ENCODE measurements around the gene KDM4B.

The KDM4B gene

DNA sequence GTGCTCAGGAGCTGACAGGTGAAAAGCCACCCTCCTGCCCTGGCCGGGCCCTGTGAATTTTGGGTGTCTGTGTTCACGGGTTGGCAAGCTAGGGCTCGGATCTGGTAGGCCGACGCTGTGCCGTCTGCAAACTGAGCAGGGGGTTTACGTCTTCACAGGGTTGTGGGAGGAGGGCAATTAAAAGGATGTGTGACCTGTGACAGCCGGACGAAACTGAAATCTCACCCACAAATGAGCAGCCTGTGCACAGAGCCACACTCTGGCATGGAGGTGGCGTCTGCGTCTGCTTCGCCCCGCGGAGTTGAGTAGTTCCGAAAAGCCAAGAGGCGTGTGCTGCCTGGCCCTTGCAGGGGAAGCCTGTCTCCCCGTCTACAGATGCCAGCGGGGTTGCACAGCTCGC lies 117.3 kb downstream of the KDM4B start:
- no peak for DNase-seq (ENCODE audit: low read depth in 1 of 2, low spot score in 1 of 2)

DNA sequence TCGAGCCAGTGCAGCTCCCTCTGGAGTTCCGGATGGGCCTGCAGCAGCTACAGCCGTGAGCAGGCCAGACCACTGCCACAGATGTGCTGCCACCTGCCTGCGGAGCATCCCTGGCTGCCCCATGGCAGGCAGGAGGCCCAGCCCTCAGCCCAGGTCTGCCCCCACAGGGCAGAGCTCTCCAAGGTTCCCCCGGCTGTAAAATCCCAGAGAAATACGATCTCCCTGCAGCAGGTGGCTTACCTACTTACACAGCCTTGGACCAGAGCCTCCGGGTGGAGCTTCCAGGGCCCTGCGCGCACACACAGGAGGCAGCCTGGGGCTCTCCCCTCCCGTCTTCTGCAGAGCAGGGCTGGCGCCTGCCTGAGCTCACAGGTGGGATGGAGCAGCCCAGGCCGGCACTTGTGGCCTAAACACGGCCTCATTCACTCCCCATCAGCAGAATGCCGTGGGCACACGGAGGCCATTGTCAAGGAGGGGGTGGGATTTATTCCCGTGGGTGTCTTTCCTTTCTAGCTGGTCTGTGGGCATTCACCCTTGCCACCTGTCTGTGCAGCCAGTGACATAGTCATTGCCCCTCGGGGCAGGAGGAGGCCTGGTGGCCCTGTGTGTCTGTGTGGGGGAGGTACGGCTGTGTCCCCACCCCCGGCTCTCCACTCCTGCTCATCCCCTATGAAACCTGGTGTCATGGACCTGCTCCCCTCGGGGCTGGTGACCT lies 118.0 kb downstream of the KDM4B start:
- DNase-seq (ENCODE audit: low read depth in 1 of 2, low spot score in 1 of 2), result no peak

DNA sequence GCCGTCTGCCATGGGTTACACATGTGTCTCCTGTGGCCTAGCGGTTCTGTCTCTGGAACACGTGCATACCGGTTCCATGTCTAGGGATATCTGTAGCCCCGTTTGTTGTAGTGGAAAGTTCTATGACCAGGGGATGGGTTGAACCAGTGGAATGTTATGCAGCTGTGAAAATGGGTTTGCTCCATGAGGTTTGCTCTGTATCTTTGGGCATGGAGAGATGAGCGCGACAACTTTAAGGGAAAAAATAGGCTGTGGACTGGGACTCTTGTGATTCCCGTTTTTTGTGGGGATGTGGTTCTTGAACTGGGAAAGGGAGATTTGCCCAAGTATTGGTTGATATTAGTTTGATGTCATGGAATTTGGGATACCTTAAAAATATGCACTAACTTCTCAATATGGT lies 120.4 kb downstream of the KDM4B start:
- no peak for DNase-seq (ENCODE audit: low read depth in 1 of 2, low spot score in 1 of 2)

- DNase-seq (ENCODE audit: low read depth in 1 of 2, low spot score in 1 of 2), result no peak
Measured at GRCh38 chr19:5090465-5091017, 121.6 kb downstream of the KDM4B start.

DNA sequence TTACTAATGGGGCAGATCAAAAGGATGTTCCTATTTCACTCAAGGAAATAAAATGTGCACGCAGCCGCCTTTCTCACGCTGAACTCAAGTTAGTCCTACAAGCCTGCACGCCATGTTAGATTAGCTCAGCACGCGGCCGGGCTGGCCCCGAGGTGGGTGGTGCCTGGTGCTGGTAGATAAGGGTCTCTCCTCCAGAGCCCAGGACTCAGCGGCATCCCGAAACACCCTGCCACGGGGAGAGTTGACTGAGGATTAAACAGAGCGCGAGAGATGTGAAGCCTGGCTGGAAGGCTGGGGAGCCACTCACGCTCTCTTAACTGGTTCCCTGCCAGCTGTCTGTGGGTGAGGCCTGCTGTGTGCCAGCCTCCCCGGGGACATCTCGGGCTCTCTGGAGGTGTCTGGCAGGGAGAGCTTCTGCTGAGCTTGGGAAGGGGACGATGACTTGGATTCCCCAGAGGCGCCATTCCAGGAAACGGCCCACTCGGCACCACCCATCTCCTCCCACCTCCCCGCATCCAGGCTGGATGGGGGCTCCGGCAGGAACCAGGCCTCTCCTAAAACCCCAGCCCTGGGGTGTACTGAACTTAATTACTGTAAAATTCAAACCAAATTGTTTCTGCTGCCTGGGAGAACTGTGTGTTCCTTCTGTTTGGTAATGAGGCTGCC lies 122.2 kb downstream of the KDM4B start:
- DNase-seq (ENCODE audit: low read depth in 1 of 2, low spot score in 1 of 2), result no peak

DNA sequence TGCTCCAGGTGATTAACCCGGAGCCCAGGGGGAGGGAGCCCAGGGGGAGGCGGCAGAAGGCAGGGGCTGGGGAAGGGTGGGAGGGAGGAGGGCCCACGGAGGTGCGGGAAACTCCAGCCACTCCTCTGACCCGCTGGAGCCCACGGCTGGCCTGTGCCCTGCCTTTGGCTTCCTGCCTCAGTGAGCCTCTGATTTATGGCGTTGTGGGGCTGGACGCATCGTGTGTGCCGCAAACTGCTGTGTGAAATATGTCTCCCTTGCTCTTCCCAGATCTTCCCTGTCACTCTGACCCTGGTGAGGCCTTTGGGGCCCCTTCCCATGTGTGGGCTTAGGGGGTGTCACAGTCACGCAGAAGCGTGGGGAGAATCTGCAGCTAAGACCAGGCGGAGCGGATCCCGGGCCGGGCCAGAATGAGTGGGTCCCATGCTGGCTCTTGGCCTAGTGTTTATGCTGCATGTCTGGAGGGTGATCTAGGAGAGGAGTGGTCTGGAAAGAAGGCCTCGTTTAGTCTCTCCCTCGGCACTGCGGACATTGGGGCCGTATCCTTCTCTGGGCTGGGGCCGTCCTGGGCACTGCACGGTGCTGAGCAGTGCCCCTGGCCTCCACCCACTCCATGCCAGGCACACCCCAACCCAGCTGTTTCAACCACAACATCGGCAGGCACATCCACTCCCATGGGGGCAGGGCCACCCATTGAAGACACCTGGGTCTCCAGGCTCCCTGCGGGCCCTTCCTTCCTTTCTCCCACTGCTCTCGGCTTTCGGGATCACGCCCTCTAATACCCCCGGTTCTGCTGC lies 123.0 kb downstream of the KDM4B start:
- DNase-seq (ENCODE audit: low read depth in 1 of 2, low spot score in 1 of 2), result no peak

DNA sequence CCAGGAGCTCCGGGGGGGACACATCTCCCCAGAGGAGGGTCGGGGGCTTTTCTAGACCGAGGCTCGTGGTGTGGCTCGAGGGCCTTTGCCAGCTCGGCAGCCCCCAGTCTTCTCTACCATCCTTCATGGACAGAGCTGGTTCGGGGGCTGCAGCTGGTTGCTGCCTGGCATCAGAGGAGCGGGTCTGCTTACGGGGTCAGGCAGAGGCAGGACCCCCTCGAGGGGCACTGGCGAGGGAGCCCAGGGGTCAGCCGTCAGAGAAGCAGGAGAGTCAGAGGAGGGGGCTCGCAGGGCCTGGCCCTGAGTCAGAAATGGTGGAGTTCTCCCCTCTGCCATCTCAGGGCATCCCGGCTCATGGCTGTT lies 123.5 kb downstream of the KDM4B start:
- DNase-seq (ENCODE audit: low read depth in 1 of 2, low spot score in 1 of 2), result no peak

- DNase-seq (ENCODE audit: low read depth in 1 of 2, low spot score in 1 of 2), result no peak
Measured at GRCh38 chr19:5093297-5093928, 124.5 kb downstream of the KDM4B start.

DNA sequence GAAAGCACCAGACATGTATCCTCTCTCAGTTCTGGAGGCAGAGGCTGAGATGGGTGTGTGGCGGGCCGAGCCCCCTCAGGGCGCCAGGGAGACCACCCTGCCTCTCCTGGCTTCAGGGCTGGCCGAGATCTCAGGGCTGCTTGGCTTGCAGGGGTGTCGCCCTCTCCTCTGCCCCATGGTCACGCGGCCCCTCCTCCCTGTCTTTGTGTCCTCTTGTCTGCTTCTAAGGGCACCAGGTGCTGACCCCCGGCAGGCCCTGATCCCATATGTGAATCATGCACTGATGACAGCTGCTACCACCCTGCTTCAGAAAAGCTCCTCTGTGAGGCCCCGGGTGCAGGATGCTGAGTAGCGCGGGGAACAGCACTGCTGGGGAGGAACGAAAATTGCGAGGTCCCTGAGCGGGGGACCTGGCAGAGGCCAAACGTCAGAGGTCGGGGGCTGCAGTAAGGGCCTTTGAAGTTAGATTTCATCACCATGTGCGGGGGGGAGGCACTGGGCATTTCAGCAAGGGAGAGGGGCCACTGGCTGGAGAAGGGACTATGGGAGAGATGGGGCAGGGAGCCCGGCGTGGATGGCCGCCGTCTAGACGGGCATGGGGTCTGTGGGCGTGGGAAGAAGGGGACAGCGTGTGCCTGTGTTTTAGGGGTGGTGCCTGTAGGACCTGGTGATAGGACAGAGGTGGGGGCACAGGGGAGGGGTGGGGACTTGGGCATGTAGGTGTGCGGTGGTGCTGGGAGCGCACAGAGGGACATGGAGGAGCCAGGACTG lies 125.2 kb downstream of the KDM4B start:
- no peak for DNase-seq (ENCODE audit: low read depth in 1 of 2, low spot score in 1 of 2)

- no peak for DNase-seq (ENCODE audit: low read depth in 1 of 2, low spot score in 1 of 2)
Measured at GRCh38 chr19:5094768-5095567, 126.1 kb downstream of the KDM4B start.

DNA sequence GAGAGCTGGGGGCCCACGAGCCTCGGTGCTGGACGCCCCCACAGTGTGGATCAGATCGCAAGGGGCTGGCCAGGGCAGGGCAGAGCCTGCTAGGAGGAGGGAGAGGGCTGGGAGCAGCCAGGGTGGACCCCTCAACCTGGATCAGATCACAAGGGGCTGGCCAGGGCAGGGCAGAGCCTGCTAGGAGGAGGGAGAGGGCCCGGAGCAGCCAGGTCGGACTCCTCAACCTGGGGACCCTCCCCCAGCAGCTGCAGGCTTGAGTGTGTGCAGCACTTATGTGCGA lies 126.6 kb downstream of the KDM4B start:
- no peak for DNase-seq (ENCODE audit: low read depth in 1 of 2, low spot score in 1 of 2)

DNA sequence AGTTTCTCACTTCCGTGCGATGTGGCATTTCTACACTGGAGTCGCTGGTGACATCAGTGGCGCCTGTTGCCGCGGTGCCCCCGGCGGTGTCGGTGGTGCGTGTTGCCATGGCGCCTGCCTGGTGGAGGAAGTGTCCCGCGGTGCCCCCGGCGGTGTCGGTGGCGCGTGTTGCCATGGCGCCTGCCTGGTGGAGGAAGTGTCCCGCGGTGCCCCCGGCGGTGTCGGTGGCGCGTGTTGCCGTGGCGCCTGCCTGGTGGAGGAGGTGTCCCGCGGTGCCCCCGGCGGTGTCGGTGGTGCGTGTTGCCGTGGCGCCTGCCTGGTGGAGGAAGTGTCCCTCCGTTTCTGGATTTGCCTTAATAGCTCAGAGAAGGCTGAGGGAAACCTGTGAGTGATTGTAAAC lies 127.6 kb downstream of the KDM4B start:
- DNase-seq (ENCODE audit: low read depth in 1 of 2, low spot score in 1 of 2), result no peak

DNA sequence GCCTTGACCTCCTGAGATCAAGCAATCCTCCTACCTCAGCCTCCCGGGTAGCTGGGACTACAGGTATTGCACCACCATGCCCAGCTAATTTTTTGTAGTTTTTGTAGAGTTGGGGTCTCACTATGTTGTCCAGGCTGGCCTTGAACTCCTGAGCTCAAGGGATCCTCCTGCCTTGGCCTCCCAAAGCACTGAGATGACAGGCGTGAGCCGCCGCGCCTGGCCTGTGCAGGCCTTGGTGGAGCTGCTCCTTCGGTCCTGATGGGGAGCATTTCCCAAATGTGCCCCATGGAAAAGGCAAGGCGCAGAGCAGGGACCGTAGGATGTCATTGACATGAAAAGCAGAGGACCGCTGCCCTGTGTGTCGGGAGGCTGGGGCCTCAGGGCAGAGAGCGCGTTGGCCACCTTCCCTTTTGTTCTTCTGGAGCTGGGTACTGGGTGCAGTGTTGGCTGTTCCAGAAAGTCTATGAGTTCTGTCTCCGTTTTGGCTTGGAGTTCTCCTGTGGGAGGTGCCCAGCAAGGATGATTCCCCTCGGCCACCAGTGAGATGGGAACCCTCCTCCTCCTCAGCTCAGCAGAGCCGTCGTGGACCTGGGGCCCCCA lies 128.5 kb downstream of the KDM4B start:
- no peak for DNase-seq (ENCODE audit: low read depth in 1 of 2, low spot score in 1 of 2)

DNA sequence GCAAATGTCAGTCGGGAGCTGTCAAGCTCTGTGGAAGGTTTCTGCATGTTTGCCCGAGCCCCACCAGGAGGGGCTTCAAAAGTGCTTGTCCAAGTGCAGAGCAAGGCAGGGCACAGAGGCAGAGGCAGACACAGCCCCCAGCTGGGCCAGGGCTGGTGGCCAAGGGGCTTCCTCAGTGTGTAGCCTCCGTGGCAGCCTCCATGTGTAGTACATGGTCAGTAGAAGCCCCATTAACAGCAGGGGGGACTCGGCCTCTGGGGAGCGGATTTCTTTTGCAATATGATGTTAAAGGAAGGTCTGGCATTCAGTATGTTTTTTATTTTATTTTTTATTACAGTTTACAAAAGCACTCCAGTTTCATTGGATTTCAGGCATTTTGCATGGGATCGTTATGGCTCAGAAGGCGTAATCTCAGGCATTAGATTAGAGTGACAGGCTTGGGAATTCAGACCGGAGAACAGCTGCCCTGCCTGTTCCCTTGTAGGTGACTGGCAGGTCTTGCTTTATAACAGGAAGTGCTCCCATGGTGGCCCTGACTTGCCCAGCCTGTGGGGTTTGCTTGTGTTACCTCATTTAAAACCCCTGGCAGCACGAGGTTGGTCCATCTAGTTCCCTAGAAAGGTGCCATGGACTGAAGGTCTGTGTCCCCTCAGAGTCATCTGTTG lies 129.2 kb downstream of the KDM4B start:
- no peak for DNase-seq (ENCODE audit: low read depth in 1 of 2, low spot score in 1 of 2)

- DNase-seq (ENCODE audit: low read depth in 1 of 2, low spot score in 1 of 2), result no peak
Measured at GRCh38 chr19:5098646-5099045, 129.7 kb downstream of the KDM4B start.

DNA sequence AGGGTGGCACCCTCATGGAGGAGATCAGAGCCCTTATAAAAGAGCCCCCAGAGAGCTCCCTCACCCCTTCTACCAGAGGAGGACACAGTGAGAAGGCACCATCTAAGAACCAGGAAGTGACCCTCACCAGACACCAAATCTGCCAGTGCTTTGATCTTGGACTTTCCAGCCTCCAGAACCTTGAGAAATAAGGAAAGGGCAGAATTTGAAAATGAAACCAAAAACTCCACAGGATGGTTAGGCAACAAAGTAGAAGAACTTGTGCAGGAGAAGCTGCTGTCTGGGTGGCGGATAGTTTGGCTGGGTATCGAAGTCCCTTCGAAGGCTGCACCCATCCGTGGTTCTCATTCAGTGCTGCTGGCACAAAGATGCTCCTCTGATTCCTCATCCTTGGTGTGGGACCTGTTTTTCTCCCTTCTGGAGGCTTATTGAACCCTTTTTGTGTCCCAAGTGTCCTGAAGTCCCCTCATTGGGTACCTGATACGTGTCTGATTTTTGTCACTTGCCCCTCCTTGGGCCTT lies 130.8 kb downstream of the KDM4B start:
- DNase-seq (ENCODE audit: low read depth in 1 of 2, low spot score in 1 of 2), result no peak

DNA sequence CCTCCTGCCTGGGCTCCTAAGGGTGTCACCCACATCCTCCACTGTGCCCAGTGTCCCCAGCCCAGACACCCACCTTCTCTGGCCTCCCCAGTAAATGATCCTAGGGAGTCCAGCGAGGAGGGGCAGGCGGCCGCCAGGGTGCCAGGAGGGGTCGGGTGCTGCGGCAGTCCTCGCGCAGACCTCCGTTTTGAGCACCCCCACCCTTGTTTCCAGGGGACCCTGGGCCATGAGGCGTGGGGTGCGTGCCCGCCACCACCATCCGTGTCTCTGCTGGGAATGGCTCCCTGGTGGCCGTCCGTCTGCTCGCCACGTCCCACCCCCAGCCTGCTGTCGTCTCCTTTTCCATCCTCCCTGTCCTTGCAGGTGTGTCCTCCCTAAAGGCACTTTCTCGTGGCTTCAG lies 133.0 kb downstream of the KDM4B start:
- DNase-seq (ENCODE audit: low read depth in 1 of 2, low spot score in 1 of 2), result no peak

- DNase-seq (ENCODE audit: low read depth in 1 of 2, low spot score in 1 of 2), result no peak
Measured at GRCh38 chr19:5102520-5102919, 133.6 kb downstream of the KDM4B start.

Data from activated T-helper 1 cell treated with anti-CD3 and anti-CD28 coated beads, Interleukin-2, amount 50 U/mL, for 16 hours (primary cell).